GM12878 (cell line): ENCODE data around the gene RADIL.

Experiments used
- CREM ChIP-seq: IDR thresholded peaks from 2 replicates; pipeline ENCODE4 v1.6.1; 2014; ENCODE audit warnings: antibody characterized with exemption, low read depth
- NFIC ChIP-seq: IDR thresholded peaks from 2 replicates; pipeline ENCODE4 v1.6.1; 2012; ENCODE audit warnings: low read depth, mild to moderate bottlenecking, inconsistent platforms, low read length, moderate library complexity
- NR2C2 ChIP-seq: IDR thresholded peaks from 2 replicates; pipeline ENCODE4 v1.6.1; 2011; ENCODE audit warnings: borderline replicate concordance, low read depth; ENCODE audit not compliant: control insufficient read depth, insufficient read length
- PML ChIP-seq: IDR thresholded peaks from 2 replicates; pipeline ENCODE4 v1.6.1; 2012; ENCODE audit warnings: low read length, inconsistent platforms
- POLR2A ChIP-seq: IDR thresholded peaks from 2 replicates; pipeline ENCODE4 v1.6.1; 2011; ENCODE audit warnings: low read depth, mild to moderate bottlenecking, low read length
- RFX5 ChIP-seq: IDR thresholded peaks from 2 replicates; pipeline ENCODE4 v1.6.1; 2011; ENCODE audit warnings: low read depth, low read length, improper control_type of control experiment
- ZSCAN29 ChIP-seq: fragments of 450-650 bp; IDR thresholded peaks from 2 replicates; pipeline ENCODE4 v1.6.1; 2017; ENCODE audit warnings: mild to moderate bottlenecking, moderate library complexity
- TF ChIP-seq, protein P1 (sequence below): IDR thresholded peaks from 2 replicates; pipeline ENCODE4 v1.6.1; 2011; ENCODE audit warnings: borderline replicate concordance, low read depth, mild to moderate bottlenecking, moderate library complexity, mixed read lengths, low read length; ENCODE audit not compliant: insufficient read depth; ENCODE audit errors: extremely low read length
- TF ChIP-seq, protein P2 (sequence below): IDR thresholded peaks from 2 replicates; pipeline ENCODE4 v1.6.1; 2012; ENCODE audit warnings: low read depth, low read length, improper control_type of control experiment
- TF ChIP-seq, protein P3 (sequence below): IDR thresholded peaks from 2 replicates; pipeline ENCODE4 v1.6.1; 2011; ENCODE audit warnings: low read depth, mild to moderate bottlenecking, low read length, moderate library complexity, borderline replicate concordance; ENCODE audit errors: extremely low read depth

DNA sequence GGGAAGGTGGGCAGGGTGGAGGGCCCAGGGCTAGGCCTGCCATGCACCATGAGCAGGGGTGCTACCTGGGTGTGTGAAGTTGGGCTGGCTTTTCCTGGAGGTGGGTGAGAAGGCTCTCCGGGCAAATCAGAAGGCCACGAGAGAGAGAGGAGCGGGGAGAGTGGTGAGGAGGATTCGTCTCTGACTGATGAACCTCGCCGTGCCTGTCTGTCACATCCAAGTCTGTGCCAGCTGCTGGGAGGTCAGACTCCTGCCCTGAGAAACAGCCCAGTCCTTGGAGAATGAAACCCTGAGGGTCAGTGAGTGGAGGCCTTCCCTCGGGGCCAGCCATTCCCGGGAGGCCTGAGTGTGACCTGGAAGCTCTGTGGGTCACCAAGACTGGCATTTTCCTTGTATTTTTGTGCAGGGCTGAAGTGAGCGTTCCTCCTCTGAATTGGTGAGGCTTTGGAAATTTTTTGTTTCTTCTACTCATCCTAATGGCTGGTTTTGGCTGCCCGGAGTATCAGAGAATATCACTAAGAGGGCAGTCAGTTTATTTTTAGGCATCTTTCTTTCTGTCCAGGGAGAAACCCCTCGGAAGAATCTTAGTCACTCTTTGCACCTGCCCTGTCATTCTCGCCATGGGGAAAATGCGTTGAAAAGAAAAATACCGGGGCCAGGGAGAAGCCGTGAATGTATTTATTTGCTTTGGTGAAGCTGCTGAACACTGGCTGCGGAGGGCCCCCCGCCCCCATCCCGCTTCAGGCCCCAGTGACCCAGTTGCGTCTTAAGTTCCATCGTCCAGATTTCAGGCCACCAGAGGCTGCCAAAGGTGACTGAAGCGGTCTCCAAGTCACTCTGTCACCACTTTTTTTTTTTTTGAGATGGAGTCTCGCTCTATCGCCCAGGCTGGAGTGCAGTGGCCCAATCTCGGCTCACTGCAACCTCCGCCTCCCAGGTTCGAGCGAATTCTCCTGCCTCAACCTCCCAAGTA is 114.6 kb downstream of the RADIL start:
- TF ChIP-seq NR2C2 (no peak), POLR2A (peak; percentile 20; the same call in 1 of the 2 replicates), ZSCAN29 (no peak), PML (no peak), NFIC (no peak), CREM (no peak), RFX5 (no peak)
- TF ChIP-seq, protein P1, sequence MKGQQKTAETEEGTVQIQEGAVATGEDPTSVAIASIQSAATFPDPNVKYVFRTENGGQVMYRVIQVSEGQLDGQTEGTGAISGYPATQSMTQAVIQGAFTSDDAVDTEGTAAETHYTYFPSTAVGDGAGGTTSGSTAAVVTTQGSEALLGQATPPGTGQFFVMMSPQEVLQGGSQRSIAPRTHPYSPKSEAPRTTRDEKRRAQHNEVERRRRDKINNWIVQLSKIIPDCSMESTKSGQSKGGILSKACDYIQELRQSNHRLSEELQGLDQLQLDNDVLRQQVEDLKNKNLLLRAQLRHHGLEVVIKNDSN: no peak
- TF ChIP-seq, protein P2, sequence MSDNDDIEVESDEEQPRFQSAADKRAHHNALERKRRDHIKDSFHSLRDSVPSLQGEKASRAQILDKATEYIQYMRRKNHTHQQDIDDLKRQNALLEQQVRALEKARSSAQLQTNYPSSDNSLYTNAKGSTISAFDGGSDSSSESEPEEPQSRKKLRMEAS: no peak
- TF ChIP-seq, protein P3, sequence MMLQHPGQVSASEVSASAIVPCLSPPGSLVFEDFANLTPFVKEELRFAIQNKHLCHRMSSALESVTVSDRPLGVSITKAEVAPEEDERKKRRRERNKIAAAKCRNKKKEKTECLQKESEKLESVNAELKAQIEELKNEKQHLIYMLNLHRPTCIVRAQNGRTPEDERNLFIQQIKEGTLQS: no peak
